Body of pancreas (tissue), 4 donors: ENCODE data around the gene ADAMTSL2. TPM values are rescaled to one million over a fixed set of nuclear protein-coding genes. Genes with fewer than 3 reads are reported as not detected.

Source experiments
- ATAC-seq: fragments of 150-250 bp; one replicate; pipeline ENCODE4 v1.9.1; 2016
- DNase-seq, 4 donors: peaks; one replicate each; pipeline ENCODE4 v3.0.0-alpha.2; 2019
- H3K27ac ChIP-seq, 4 donors: fragments of 200-600 bp; sonication (generic); 1 replicate in 3 of 4; 2 replicates in 1 of 4; pipeline versions ENCODE4 v1.5.1 to v1.6.1; 2016 to 2019; ENCODE audit warnings: mild to moderate bottlenecking in 1 of 4, mixed read lengths in 1 of 4, moderate library complexity in 1 of 4
- H3K27me3 ChIP-seq, 2 donors: fragments of 200-600 bp; sonication (generic); one replicate each; pipeline ENCODE4 v1.6.0; 2016; ENCODE audit warnings: mild to moderate bottlenecking in 1 of 2
- H3K36me3 ChIP-seq, 2 donors: fragments of 200-600 bp; sonication (generic); replicated peaks in 1 of 2; 2 replicates each; pipeline ENCODE4 v1.5.1; 2016; ENCODE audit warnings: low read depth in 2 of 2; ENCODE audit not compliant: insufficient read depth in 1 of 2
- H3K4me1 ChIP-seq: fragments of 200-600 bp; sonication (generic); one replicate; pipeline ENCODE4 v1.6.0; 2016
- H3K4me3 ChIP-seq, 2 donors: fragments of 200-600 bp; sonication (generic); 1 replicate in 1 of 2; 2 replicates in 1 of 2; pipeline ENCODE4 v1.5.1; 2016 to 2019
- H3K9me3 ChIP-seq, 3 donors: fragments of 200-600 bp; sonication (generic); 1 replicate in 2 of 3; 2 replicates in 1 of 3; pipeline ENCODE4 v1.5.1; 2016
- CTCF ChIP-seq, 7 experiments: fragments of 450-650 bp in 4 of 7; fragments of 200-600 bp in 3 of 7; sonication (generic) in 3 of 7; IDR thresholded peaks; one replicate each; pipeline ENCODE4 v1.5.1; 2016 to 2019; ENCODE audit warnings: antibody characterized with exemption in 7 of 7
- POLR2A ChIP-seq, 3 donors: fragments of 450-650 bp; IDR thresholded peaks; one replicate each; pipeline ENCODE4 v1.6.1; 2016; ENCODE audit warnings: antibody characterized with exemption in 3 of 3, mild to moderate bottlenecking in 2 of 3
- WGBS, 2 donors: methylation state at CpG; one replicate each; pipeline ENCODE4 v1.1.5; 2017; 5-methylcytosine and 5-hydroxymethylcytosine counted together
- intact Hi-C: fragments of 100-400 bp; cut with DNase I; formaldehyde crosslinking; loops from one replicate; pipeline ENCODE4 v1.15.1; 2023
- total RNA-seq, 2 donors: library from RNA; depleted of rRNA; stranded (reverse); fragments of >200 nt; gene quantifications; one replicate each; pipeline ENCODE4 v1.1.0, GENCODE V29; 2016

Gene ADAMTSL2
- total RNA-seq, 2 donors from 2014 or later = 4.2 to 21.8 TPM

GRCh38 chr9:133521122-133522072 lies 13.1 kb upstream of the ADAMTSL2 start:
- TF ChIP-seq CTCF (IDR thresholded peaks at IDR 0.05) = no peak
- peak in 1 of 3 donors; percentile 8 for TF ChIP-seq POLR2A (IDR thresholded peaks at IDR 0.05)
- Histone ChIP-seq H3K36me3 (no peaks in the 10 kb centered on the region), H3K4me1 (peaks cover 27% of the 10 kb centered on the region), H3K27ac (peak overlapping the region in 3 of 4 donors; percentile 62 to 69 (median 62)), H3K4me3 (no peak overlapping the region), H3K27me3 (no peaks in the 10 kb centered on the region), H3K9me3 (no peaks in the 10 kb centered on the region)
- ATAC-seq (peak; percentile 66), DNase-seq (peak in 3 of 4 donors; percentile 59 to 67 (median 60))
- 66 to 68% methylated on average over 19 to 21 of the region's 21 CpGs for WGBS, 2 donors
- intact Hi-C loops = no loop called here

- no peak for DNase-seq
- Histone ChIP-seq H3K9me3 (no peaks in the 10 kb centered on the region), H3K36me3 (no peaks in the 10 kb centered on the region), H3K4me3 (no peak overlapping the region), H3K27ac (peak overlapping the region in 3 of 4 donors; percentile 62 to 69 (median 62)), H3K27me3 (no peaks in the 10 kb centered on the region), H3K4me1 (peaks cover 36% of the 10 kb centered on the region)
- intact Hi-C loops = no loop called here
- TF ChIP-seq POLR2A (IDR thresholded peaks at IDR 0.05) (no peak), CTCF (IDR thresholded peaks at IDR 0.05) (no peak)
- 71 to 82% methylated on average over 11 to 14 of the region's 14 CpGs for WGBS, 2 donors
- ATAC-seq = no peak
These were observed 12.2 kb upstream of the ADAMTSL2 start for GRCh38 chr9:133522073-133522910.

GRCh38 chr9:133523106-133523505 lies 11.4 kb upstream of the ADAMTSL2 start:
- peaks cover 44% of the 10 kb centered on the region for H3K4me1 ChIP-seq
- H3K4me3 ChIP-seq = no peak overlapping the region
- intact Hi-C loops = no loop called here
- ATAC-seq = no peak
- H3K27me3 ChIP-seq = no peaks in the 10 kb centered on the region
- H3K36me3 ChIP-seq = no peaks in the 10 kb centered on the region
- WGBS, 2 donors = 83 to 89% methylated on average over 7 to 8 of the region's 8 CpGs
- no peak overlapping the region for H3K27ac ChIP-seq
- H3K9me3 ChIP-seq = no peaks in the 10 kb centered on the region
- no peak for DNase-seq
- TF ChIP-seq CTCF (IDR thresholded peaks at IDR 0.05) (no peak), POLR2A (IDR thresholded peaks at IDR 0.05) (no peak)

- no peak overlapping the region for H3K27ac ChIP-seq
- no peak for DNase-seq
- ATAC-seq = no peak
- H3K36me3 ChIP-seq = no peaks in the 10 kb centered on the region
- TF ChIP-seq CTCF (IDR thresholded peaks at IDR 0.05) (no peak), POLR2A (IDR thresholded peaks at IDR 0.05) (no peak)
- H3K4me1 ChIP-seq = peaks cover 53% of the 10 kb centered on the region
- no peaks in the 10 kb centered on the region for H3K9me3 ChIP-seq
- no peaks in the 10 kb centered on the region for H3K27me3 ChIP-seq
- H3K4me3 ChIP-seq = no peak overlapping the region
- intact Hi-C loops = no loop called here
- 78 to 84% methylated on average over 5 of the region's 5 CpGs for WGBS, 2 donors
These were observed 10.4 kb upstream of the ADAMTSL2 start for GRCh38 chr9:133524146-133524545.
